ENCODE data around the gene RAB9A.
"Not testable (repeated sequence)": the region's sequence is repeated elsewhere in the genome, so short reads cannot be mapped to it uniquely, and the experiment has no call there.

Gene RAB9A

DNA sequence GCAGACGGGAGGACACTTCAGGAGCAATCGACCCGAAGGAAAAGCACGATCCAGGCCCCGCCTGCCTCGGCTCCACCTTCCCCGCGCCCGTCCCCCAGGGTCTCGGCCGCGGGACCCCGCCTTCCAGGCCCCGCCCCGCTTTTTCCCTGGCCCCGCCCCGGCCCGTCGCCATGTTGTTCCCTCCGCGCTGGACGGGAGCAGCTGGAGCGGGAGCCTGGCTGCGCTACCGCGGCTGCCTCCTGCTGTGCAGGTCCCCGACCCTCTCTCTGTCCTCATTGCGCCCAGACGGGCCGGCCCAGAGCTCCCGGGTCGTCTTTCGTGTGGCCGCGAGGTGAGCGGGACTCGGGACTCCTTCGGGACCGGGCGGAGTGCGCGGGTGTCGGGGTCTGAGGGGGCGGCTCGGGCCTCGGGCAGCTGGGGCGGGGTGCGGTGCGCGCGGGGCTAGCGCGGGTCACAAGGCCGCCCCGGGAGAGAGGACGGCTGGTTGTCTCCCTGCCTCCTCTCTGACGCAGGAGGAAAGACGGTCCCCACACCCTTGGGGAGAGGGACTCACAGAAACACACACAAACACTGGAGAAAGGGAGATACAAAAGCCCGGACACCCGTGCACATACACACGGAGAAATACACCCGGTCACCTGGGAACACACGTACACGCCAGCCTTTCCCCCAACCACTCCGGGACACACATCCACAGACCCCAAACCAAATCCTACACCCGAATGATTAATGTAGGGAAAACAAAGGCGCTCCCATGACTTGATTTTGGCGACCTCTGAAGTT lies at the start of gene RAB9A:
RAB9A (plus strand) TSS at position 171 of the 783 bp plus-strand sequence. CDS start 19,619 bp downstream, outside the sequence.
- peak; percentile 92 for DNase-seq (ENCODE audit: low spot score)

DNA sequence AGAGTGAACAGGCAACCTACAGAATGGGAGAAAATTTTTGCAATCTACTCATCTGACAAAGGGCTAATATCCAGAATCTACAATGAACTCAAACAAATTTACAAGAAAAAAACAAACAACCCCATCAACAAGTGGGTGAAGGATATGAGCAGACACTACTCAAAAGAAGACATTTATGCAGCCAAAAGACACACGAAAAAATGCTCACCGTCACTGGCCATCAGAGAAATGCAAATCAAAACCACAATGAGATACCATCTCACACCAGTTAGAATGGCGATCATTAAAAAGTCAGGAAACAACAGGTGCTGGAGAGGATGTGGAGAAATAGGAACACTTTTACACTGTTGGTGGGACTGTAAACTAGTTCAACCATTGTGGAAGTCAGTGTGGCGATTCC lies 47.2 kb upstream of the RAB9A start:
- DNase-seq (ENCODE audit: low spot score): not testable (repeated sequence)

DNA sequence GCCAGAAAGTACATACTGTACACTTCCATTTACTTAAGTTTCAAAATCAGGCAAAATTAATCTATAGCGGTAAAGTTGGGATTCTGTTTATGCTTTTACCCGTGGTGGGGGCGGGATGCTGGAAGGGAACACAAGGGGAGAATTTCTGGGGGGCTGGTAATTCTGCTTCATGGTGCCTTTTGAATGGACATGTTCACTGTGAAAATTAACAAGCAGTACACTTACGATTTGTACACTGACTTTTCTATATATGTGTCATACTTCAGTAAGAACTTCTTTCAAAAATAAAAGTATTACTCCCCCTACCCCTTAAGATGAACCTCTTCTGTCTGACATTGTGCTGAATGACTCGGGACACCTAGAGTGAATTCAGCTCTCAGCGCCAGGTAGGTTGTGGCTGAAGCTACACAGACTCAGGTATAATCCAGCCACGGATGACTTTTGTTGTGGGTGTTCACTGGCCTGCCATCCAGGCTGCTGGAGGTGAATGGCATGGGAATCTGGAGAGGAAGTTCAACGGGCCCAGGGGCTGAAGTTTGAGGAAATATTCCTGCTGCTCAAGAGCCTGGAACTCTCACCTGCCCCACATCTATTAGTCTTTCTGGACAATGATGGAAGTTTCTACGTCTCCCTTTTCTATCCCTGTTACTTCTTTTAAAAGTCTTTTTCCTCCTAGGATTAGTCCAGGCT lies 43.3 kb upstream of the RAB9A start:
- DNase-seq (ENCODE audit: low spot score): no peak

DNA sequence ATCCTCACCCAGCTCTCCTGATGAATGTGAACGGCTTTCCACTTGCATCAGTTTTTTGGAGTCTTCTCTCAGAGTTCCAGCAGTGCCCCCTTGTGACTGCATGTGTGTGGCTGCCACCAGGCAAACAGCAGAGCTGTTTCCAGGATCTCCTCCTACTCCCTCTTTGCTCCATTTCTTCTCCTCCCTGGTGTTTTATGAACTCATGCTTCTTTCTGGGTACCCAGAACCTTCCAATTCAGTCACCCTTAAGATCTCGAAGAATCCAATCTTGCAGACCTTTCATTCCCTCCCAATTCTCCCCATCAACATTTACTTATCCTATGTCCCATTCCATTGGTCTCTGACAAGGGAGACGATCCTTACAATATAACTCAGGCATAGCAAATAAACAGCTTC lies 42.8 kb upstream of the RAB9A start:
- DNase-seq (ENCODE audit: low spot score): peak; percentile 58

DNA sequence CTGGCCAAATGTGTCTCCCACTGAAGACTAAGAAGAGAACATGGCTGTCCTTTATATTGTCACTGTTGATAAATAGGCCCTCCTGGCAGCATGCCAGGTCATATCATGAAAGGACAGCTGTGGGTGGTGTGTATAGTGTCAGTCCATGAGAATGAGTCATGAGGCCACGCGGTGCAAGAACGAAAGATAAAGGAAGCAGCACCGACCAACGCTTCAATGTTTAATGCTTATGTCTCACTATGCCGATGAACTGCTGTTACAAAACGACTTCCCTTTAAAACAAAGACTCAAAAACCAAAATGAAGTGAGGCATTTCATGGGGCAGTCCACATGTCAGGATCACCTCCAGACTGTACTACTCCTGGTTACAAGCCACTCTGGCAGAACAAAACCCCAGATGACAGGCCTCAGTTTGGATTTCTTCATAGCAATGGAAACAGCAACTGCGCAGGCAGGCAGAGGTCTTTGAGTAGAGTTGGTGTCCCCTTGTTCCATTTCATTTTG lies 41.2 kb upstream of the RAB9A start:
- no peak for DNase-seq (ENCODE audit: low spot score)

GRCh38 chrX:13648336-13648735 lies 40.6 kb upstream of the RAB9A start:
- not testable (repeated sequence) for DNase-seq (ENCODE audit: low spot score)

DNA sequence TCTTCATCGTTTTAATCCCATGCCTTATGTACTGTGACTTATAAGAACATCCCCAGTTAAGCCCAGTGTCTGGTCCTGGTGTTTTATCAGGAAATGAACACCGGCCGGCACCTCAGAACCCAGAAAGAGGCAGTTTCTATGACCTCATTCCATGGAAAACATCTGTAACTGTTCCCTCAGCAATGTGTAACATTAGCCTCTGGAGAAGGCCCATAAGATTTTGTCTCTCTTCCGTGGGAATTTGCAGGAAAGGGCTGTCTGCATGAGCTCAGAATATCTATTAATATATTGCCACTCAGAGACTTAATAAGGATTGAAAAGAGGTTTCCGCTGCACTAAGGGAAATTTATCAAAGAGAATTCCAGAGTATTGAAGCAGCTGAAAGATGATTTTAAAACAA lies 39.1 kb upstream of the RAB9A start:
- no peak for DNase-seq (ENCODE audit: low spot score)

GRCh38 chrX:13650318-13650717 lies 38.6 kb upstream of the RAB9A start:
- DNase-seq (ENCODE audit: low spot score): no peak

GRCh38 chrX:13651150-13651549 lies 37.8 kb upstream of the RAB9A start:
- DNase-seq (ENCODE audit: low spot score): no peak

DNA sequence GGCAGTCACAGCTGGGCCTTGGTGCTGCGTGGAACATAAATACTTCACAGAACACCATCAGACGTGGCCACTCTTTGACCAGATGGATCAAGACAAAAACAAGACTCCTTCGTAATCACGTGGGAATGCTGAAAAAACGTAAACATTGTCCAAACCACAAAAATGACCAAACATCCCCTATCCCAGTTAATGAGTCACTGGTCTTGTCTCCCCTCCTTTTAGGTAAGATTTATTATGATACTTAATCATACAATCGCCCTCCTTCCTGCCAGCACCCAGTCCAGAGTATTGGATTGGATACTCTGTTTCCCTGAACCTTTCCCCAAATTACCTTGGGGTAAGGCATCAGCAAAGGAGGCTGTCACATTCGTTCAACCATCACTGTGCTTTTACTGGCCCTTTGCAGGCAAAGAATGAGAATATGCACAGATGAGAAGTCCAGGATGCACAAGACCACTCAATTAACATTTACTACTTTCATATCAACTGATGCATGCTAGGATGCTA lies 36.6 kb upstream of the RAB9A start:
- DNase-seq (ENCODE audit: low spot score): peak; percentile 34

DNA sequence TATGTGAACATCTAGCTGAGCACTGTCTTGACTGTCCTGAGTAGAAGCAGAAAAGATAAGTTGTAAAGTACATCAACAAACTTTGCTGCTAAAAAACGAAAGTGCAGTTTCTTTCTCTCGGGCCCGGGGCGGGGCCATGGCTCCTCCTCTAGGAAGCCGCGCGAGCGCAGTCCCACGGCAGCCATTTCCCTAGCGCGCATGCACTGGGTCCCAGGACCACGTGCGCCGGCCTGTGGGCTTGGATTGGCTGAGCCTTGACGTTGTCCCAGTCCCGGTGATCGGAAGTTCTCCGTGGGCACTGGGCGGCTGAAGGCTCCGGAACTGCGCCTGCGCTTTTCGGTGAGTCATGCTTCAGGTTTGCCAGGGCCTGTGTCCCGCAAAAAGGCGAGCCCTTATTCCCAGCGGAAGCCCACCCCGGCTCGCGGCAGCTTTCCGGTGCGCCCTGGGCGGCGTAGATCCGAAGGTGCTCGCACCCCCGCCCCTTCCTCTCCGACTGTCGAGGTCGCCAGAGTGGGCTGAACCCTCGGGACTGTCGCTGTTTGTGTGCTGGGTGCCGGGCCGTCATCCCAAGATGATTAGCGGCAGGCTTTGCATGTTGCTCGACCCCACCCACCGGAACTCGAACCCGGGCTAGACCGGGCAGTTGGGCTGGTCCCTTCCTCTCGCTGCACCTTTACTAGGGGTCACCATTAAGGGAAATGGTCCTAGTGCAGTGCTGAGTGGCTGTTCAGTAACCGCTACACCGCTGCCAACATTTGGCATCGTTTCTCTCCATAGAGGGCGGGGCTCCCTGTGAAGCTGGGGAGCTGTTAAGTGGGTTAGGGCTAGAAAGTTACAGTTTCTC lies 35.9 kb upstream of the RAB9A start, which contains the start of gene TCEANC:
TCEANC (plus strand) TSS at position 292 of the 844 bp plus-strand sequence. CDS start 9,368 bp downstream, outside the sequence.
- DNase-seq (ENCODE audit: low spot score): peak; percentile 93

DNA sequence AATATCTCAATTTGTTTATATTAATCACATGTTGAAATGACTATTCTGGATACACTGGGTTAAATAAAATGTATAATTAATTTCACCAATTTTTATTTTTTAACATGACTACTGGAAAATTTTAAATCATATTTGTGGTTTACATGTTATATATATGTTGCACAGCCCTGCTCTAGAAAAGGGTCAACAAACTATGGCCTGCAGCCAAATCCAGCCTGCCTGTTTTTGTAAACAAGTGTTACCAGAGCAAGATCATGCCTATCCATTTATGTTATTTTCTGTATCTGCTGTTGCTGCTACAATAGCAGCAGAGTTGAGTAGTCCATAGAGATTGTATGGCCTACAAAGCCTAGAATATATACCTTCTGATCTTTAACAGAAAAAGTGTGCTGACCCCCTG lies 34.8 kb upstream of the RAB9A start:
- DNase-seq (ENCODE audit: low spot score): no peak

DNA sequence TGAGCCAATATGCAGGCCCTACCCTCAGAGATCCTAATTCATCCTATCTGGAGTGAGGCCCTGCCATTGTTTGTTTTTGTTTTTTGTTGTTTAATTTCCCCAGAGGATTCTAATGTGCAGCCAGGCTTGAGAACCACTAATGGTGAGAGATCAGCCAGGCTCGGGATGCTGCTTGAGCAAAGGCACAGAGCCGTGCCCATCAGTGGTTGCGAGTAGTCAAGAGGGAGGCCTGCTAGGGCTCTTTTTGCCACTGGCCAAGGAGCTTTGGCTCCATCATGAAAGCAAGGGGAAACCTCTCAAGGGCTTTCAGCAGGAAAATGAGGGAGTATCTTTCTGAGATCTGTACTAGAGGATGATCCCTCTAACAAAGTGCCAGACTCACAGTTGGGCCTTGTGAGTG lies 33.3 kb upstream of the RAB9A start:
- no peak for DNase-seq (ENCODE audit: low spot score)

- DNase-seq (ENCODE audit: low spot score): no peak
Measured at GRCh38 chrX:13658602-13659001, 30.3 kb upstream of the RAB9A start.

DNA sequence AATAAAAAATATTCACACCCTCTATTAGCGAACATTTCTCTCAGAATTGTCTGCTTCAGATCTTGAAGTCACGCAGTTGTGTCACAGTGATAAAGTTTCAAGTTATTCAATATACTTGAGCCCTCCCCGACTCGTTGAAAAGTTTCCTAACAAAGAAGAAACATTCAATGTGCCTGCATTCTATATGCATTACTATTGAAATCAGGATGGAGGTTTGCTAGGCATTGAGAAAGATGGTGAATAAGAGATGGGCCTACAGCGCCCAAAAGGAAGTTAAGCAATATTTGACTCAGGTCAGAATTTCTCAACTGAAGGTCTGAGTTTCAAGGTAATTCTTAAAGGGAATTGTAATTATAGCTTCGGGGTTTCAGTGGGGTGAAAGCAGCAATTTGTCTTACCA lies 29.9 kb upstream of the RAB9A start:
- DNase-seq (ENCODE audit: low spot score): no peak

- DNase-seq (ENCODE audit: low spot score): no peak
Measured at GRCh38 chrX:13661735-13662288, 27.1 kb upstream of the RAB9A start.

DNA sequence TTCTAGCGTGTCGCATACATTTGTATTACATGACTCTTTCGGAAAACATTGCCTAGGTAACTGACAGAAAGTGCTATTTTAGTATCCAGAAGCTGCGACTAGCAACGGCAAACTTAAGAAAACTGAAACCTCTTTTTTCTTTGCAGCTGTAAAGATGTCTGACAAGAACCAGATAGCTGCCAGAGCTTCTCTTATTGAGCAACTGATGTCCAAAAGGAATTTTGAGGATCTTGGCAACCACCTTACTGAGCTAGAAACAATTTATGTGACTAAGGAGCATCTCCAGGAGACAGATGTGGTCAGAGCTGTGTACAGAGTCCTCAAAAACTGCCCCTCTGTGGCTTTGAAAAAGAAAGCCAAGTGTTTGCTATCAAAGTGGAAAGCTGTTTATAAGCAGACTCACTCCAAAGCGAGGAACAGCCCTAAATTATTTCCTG lies 26.6 kb upstream of the RAB9A start:
- peak; percentile 47 for DNase-seq (ENCODE audit: low spot score)

GRCh38 chrX:13664020-13664419 lies 24.9 kb upstream of the RAB9A start:
- DNase-seq (ENCODE audit: low spot score): no peak

DNA sequence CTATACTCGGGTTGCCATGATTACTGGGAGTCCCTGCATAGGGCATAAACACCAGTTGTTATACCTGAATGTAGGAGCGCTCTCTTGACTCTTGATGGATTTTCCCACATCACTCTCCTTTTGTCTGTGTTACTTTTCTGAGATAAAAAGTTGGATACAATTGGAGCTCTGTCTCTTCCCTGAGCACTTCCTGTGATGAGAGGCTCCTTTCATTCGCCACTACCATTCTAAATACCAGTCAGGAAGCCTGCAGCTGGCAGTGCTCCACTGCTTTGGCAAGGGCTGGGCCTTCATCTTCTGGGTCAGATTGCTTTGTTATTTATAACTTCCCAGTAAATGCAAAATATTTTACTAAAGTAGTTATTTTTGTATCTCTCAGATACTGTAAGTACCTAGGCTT lies 22.1 kb upstream of the RAB9A start:
- DNase-seq (ENCODE audit: low spot score): no peak

GRCh38 chrX:13667919-13668318 lies 21.0 kb upstream of the RAB9A start:
- DNase-seq (ENCODE audit: low spot score): no peak

DNA sequence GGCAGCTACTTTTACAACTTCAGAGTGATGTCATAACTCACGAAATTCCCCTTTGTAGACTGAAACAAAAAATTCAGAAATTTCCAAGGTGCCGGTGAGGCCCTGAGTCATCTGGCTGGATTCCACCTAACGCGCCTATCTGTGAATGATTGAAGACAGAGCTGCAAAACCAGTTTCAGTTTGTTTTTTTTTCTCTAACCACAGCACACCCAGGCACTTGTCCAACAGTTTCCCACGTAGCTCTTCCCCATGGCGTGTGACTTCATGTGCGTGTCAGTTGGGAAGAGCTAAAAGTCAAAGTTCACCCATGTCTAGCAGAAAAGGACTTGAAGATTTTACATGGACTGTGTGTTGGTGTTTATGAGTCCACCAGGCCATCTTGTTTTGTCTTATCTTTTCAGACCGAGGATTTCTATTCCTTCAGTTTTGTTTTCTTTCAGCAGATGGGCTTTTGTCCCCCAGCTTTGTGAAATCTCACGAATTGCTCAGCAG lies 19.6 kb upstream of the RAB9A start:
- peak; percentile 73 for DNase-seq (ENCODE audit: low spot score)

All from AG20443 (cell line).